ENCODE data around the gene MCM8. TPM values are rescaled to one million over a fixed set of nuclear protein-coding genes. Genes with fewer than 3 reads are reported as not detected.

MCM8 gene
- total RNA-seq, 1 donor from 2014 or later, result 16.1 TPM

- peak; percentile 81 for DNase-seq (ENCODE audit: low read depth)
Measured at GRCh38 chr20:5991623-5992441, 41.4 kb downstream of the MCM8 start.

GRCh38 chr20:5996765-5997164, 46.3 kb downstream of the MCM8 start:
- no peak for DNase-seq (ENCODE audit: low read depth)
- H3K4me3 ChIP-seq (ENCODE audit: low read depth, low read length), result no peak overlapping the region
- TF ChIP-seq, protein P1, sequence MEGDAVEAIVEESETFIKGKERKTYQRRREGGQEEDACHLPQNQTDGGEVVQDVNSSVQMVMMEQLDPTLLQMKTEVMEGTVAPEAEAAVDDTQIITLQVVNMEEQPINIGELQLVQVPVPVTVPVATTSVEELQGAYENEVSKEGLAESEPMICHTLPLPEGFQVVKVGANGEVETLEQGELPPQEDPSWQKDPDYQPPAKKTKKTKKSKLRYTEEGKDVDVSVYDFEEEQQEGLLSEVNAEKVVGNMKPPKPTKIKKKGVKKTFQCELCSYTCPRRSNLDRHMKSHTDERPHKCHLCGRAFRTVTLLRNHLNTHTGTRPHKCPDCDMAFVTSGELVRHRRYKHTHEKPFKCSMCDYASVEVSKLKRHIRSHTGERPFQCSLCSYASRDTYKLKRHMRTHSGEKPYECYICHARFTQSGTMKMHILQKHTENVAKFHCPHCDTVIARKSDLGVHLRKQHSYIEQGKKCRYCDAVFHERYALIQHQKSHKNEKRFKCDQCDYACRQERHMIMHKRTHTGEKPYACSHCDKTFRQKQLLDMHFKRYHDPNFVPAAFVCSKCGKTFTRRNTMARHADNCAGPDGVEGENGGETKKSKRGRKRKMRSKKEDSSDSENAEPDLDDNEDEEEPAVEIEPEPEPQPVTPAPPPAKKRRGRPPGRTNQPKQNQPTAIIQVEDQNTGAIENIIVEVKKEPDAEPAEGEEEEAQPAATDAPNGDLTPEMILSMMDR (conservative IDR thresholded peaks at IDR 0.05; ENCODE audit: low read depth, low read length), result peak; percentile 12

More at GRCh38 chr20:5991623-5992441, 41.4 kb downstream of the MCM8 start:
- no peak overlapping the region for H3K4me3 ChIP-seq (ENCODE audit: low read depth, low read length)
- TF ChIP-seq, protein P1 (conservative IDR thresholded peaks at IDR 0.05; ENCODE audit: low read depth, low read length), result no peak

- no peak for DNase-seq (ENCODE audit: low read depth)
- TF ChIP-seq, protein P1 (conservative IDR thresholded peaks at IDR 0.05; ENCODE audit: low read depth, low read length), result no peak
- no peak overlapping the region for H3K4me3 ChIP-seq (ENCODE audit: low read depth, low read length)
Measured at GRCh38 chr20:5999783-6000182, 49.3 kb downstream of the MCM8 start.

GRCh38 chr20:6000871-6001270, 50.4 kb downstream of the MCM8 start:
- DNase-seq (ENCODE audit: low read depth), result no peak
- TF ChIP-seq, protein P1 (conservative IDR thresholded peaks at IDR 0.05; ENCODE audit: low read depth, low read length), result no peak
- no peak overlapping the region for H3K4me3 ChIP-seq (ENCODE audit: low read depth, low read length)

DNA sequence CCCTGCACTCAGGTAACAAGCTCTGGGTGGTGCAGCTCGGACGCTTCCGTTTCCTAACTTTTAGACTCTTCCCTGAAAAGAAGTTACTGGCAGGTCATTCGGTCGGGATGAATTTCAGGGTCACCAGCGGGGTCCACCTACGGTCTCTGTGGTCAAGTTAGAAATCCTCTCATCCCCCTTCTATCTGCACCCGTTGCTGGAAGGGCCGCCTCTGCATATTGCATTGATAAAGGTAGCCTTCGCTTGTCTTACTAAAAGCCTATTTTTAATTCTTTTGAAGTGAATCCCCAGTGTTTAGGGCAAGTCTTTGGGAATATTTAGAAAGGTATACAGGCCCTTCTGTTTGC, 56.1 kb downstream of the MCM8 start:
- no peak for DNase-seq (ENCODE audit: low read depth)
- peak overlapping the region; percentile 82 for H3K4me3 ChIP-seq (ENCODE audit: low read depth, low read length)
- TF ChIP-seq, protein P1 (conservative IDR thresholded peaks at IDR 0.05; ENCODE audit: low read depth, low read length), result no peak

DNA sequence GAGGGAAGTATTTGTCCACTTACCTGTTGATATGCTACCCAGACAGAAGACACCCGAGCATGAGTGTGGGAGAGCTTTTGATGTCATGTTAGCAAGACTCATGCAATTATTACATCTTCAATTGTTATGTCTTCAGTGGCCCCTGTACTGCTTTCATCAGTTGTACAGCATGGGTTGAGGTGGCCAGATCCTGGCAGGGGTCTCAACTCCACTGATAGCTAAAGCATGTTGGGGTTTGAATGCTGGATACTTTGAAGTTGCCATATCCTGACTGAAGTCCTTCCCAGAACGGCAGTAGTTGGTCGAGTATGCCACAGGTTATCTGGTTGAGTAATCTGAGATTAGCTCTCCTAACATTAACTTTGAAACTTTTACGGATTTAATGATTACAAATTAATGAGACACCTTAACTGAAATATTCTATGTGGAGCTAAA, 56.7 kb downstream of the MCM8 start:
- TF ChIP-seq, protein P1 (conservative IDR thresholded peaks at IDR 0.05; ENCODE audit: low read depth, low read length), result no peak
- no peak for DNase-seq (ENCODE audit: low read depth)
- peak overlapping the region; percentile 82 for H3K4me3 ChIP-seq (ENCODE audit: low read depth, low read length)

All from epithelial cell of proximal tubule (primary cell).